H9 (cell line): Measurements from ENCODE around the gene R3HDM4. TPM values are rescaled to one million over a fixed set of nuclear protein-coding genes. Genes with fewer than 3 reads are reported as not detected.

Experiments used
- DNase-seq: peaks from one replicate; pipeline ENCODE4 v3.0.0-alpha.2; 2017
- H2AFZ ChIP-seq: one replicate; pipeline ENCODE4 v1.6.1; 2013; ENCODE audit warnings: mild to moderate bottlenecking, low read length, control low read depth, moderate library complexity
- H2AK5ac ChIP-seq: 2 replicates; pipeline ENCODE4 v1.6.1; 2013; ENCODE audit warnings: low read length, control low read depth, mixed read lengths; ENCODE audit not compliant: insufficient read length
- H2BK120ac ChIP-seq: one replicate; pipeline ENCODE4 v1.6.1; 2013; ENCODE audit warnings: low read depth, mild to moderate bottlenecking, low read length, control low read depth, inconsistent platforms; ENCODE audit not compliant: poor library complexity, severe bottlenecking
- H2BK12ac ChIP-seq: 2 replicates; pipeline ENCODE4 v1.6.1; 2013; ENCODE audit warnings: low read length, control low read depth, mixed read lengths, low read depth; ENCODE audit not compliant: insufficient read length
- H2BK15ac ChIP-seq: 2 replicates; pipeline ENCODE4 v1.6.1; 2013; ENCODE audit warnings: low read depth, low read length, control low read depth
- H2BK20ac ChIP-seq: one replicate; pipeline ENCODE4 v1.6.1; 2013; ENCODE audit warnings: low read depth, mild to moderate bottlenecking, low read length, control low read depth, inconsistent platforms; ENCODE audit not compliant: poor library complexity, severe bottlenecking
- H2BK5ac ChIP-seq: 2 replicates; pipeline ENCODE4 v1.6.1; 2013; ENCODE audit warnings: low read length, control low read depth, mixed read lengths; ENCODE audit not compliant: insufficient read length
- H3K14ac ChIP-seq: 2 replicates; pipeline ENCODE4 v1.6.1; 2013; ENCODE audit warnings: low read length, control low read depth; ENCODE audit not compliant: insufficient read depth
- H3K18ac ChIP-seq: 2 replicates; pipeline ENCODE4 v1.6.1; 2013; ENCODE audit warnings: low read depth, mild to moderate bottlenecking, mixed read lengths, low read length, control low read depth; ENCODE audit not compliant: insufficient read length
- H3K23ac ChIP-seq: 2 replicates; pipeline ENCODE4 v1.6.1; 2013; ENCODE audit warnings: low read length, control low read depth, mixed read lengths, low read depth; ENCODE audit not compliant: insufficient read length
- H3K23me2 ChIP-seq: 2 replicates; pipeline ENCODE4 v1.6.1; 2013; ENCODE audit warnings: low read depth, mild to moderate bottlenecking, mixed read lengths, low read length, control low read depth; ENCODE audit not compliant: insufficient read length, poor library complexity, severe bottlenecking
- H3K27ac ChIP-seq: 2 replicates; pipeline ENCODE4 v1.5.1; 2013; ENCODE audit warnings: low read length, control low read depth, mixed read lengths, low read depth; ENCODE audit not compliant: insufficient read length
- H3K27me3 ChIP-seq: 2 replicates; pipeline ENCODE4 v1.6.1; 2013; ENCODE audit warnings: low read length, control low read depth, inconsistent platforms; ENCODE audit not compliant: insufficient read depth
- H3K4ac ChIP-seq: 2 replicates; pipeline ENCODE4 v1.6.1; 2013; ENCODE audit warnings: low read depth, mild to moderate bottlenecking, control low read depth, inconsistent platforms, low read length, moderate library complexity
- H3K4me1 ChIP-seq: 2 replicates; pipeline ENCODE4 v1.6.1; 2013; ENCODE audit warnings: low read length, control low read depth, inconsistent platforms; ENCODE audit not compliant: insufficient read depth
- H3K4me2 ChIP-seq: 2 replicates; pipeline ENCODE4 v1.6.1; 2013; ENCODE audit warnings: low read length, control low read depth, mixed read lengths; ENCODE audit not compliant: insufficient read length, insufficient read depth
- H3K56ac ChIP-seq: 2 replicates; pipeline ENCODE4 v1.6.1; 2013; ENCODE audit warnings: low read depth, mild to moderate bottlenecking, mixed read lengths, low read length, control low read depth; ENCODE audit not compliant: insufficient read length
- H3K79me1 ChIP-seq: 2 replicates; pipeline ENCODE4 v1.6.1; 2013; ENCODE audit warnings: low read depth, mild to moderate bottlenecking, moderate library complexity, low read length, control low read depth, inconsistent platforms; ENCODE audit not compliant: insufficient read depth, poor library complexity, severe bottlenecking
- H3K79me2 ChIP-seq: 2 replicates; pipeline ENCODE4 v1.6.1; 2013; ENCODE audit warnings: low read length, control low read depth, inconsistent platforms; ENCODE audit not compliant: insufficient read depth
- H3K9ac ChIP-seq: 2 replicates; pipeline ENCODE4 v1.6.1; 2013; ENCODE audit warnings: low read length, control low read depth, mixed read lengths; ENCODE audit not compliant: insufficient read length; ENCODE audit errors: extremely low read depth
- H3K9me3 ChIP-seq: one replicate; pipeline ENCODE4 v1.6.1; 2013; ENCODE audit warnings: low read depth, low read length, inconsistent platforms; ENCODE audit not compliant: control insufficient read depth
- H3T11ph ChIP-seq: one replicate; pipeline ENCODE4 v1.6.1; 2013; ENCODE audit warnings: mild to moderate bottlenecking, low read length, control low read depth, inconsistent platforms
- H4K20me1 ChIP-seq: one replicate; pipeline ENCODE4 v1.6.1; 2013; ENCODE audit not compliant: control insufficient read depth, insufficient read length, insufficient read depth
- H4K5ac ChIP-seq: 2 replicates; pipeline ENCODE4 v1.6.1; 2013; ENCODE audit warnings: low read depth, mild to moderate bottlenecking, mixed read lengths, low read length, control low read depth; ENCODE audit not compliant: insufficient read length
- H4K8ac ChIP-seq: replicated peaks from 2 replicates; pipeline ENCODE4 v1.6.1; 2013; ENCODE audit warnings: low read length, control low read depth, mixed read lengths, low read depth; ENCODE audit not compliant: insufficient read length
- H4K91ac ChIP-seq: 2 replicates; pipeline ENCODE4 v1.6.1; 2013; ENCODE audit warnings: low read depth, mild to moderate bottlenecking, moderate library complexity, mixed read lengths, low read length, control low read depth; ENCODE audit not compliant: insufficient read length
- H3K27ac Mint-ChIP-seq, 3 experiments: 2 replicates in 2 of 3; 3 replicates in 1 of 3; pipeline ENCODE4 v1.8.0; 2020 to 2021; ENCODE audit warnings: mixed read lengths in 3 of 3, mild to moderate bottlenecking in 1 of 3, moderate library complexity in 1 of 3
- H3K27me3 Mint-ChIP-seq: 2 replicates; pipeline ENCODE4 v1.8.0; 2021; ENCODE audit warnings: low read depth, mild to moderate bottlenecking, moderate library complexity, mixed read lengths
- H3K36me3 Mint-ChIP-seq, 3 experiments: 2 replicates in 2 of 3; 3 replicates in 1 of 3; pipeline ENCODE4 v1.8.0; 2020 to 2021; ENCODE audit warnings: low read depth in 3 of 3, mixed read lengths in 3 of 3; ENCODE audit not compliant: insufficient read depth in 1 of 3
- H3K4me1 Mint-ChIP-seq, 2 experiments: 2 replicates each; pipeline ENCODE4 v1.8.0; 2020; ENCODE audit warnings: mixed read lengths in 2 of 2
- H3K4me3 Mint-ChIP-seq, 2 experiments: 2 replicates in 1 of 2; 3 replicates in 1 of 2; pipeline ENCODE4 v1.8.0; 2020 to 2021; ENCODE audit warnings: mild to moderate bottlenecking in 2 of 2, mixed read lengths in 2 of 2, moderate library complexity in 1 of 2
- H3K9me3 Mint-ChIP-seq, 2 experiments: 2 replicates in 1 of 2; 3 replicates in 1 of 2; pipeline ENCODE4 v1.8.0; 2020; ENCODE audit warnings: mild to moderate bottlenecking in 2 of 2, mixed read lengths in 2 of 2, moderate library complexity in 1 of 2
- CTCF ChIP-seq: fragments of 200-600 bp; sonication (generic); conservative IDR thresholded peaks from 3 replicates; pipeline ENCODE4 v1.8.0; 2021; ENCODE audit warnings: antibody characterized with exemption, mild to moderate bottlenecking
- WGBS: extraction: QIAGEN DNeasy Blood & Tissue Kit; methylation state at CpG from one replicate; pipeline ENCODE4 v1.1.7; 2013; ENCODE audit warnings: missing lambda C conversion rate, low lambda C conversion rate, mixed read lengths; ENCODE audit not compliant: insufficient read length; ENCODE audit errors: extremely low coverage; 5-methylcytosine and 5-hydroxymethylcytosine counted together
- total RNA-seq: library from RNA; stranded (reverse); gene quantifications from 2 replicates; pipeline ENCODE4 v1.2.1, GENCODE V29; 2021

R3HDM4 gene
- total RNA-seq, 1 experiment from 2014 or later, result 66.4 TPM

DNA sequence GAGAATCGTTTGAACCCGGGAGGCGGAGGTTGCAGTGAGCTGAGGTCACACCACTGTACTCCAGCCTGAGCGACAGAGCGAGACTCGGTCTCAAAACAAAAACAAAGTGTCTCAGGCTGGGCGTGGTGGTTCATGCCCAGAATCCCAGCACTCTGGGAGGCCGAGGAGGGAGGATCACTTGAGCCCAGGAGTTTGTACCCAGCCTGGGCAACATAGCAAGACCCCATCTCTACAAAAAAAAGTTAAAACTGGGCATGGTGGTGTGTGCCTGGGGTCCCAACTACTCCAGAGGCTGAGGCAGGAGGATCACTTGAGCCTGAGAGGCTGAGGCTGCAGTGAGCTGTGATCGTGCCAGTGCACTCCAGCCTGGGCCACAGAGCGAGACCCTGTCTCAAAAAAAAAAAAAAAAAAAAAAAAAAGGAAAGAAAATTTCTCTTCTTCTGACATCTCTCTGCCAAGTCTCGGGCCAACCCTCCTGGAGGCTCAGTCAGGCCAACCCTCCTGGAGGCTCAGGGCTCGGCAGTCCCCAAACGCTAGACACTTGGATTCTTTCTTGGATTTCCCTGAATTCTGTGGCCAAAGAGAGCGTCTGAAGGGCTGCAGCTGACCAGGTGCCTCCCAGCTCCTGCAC, 39.1 kb upstream of the R3HDM4 start:
- no peak for DNase-seq
- no peaks in the 10 kb centered on the region; the same call in 1 of the 2 replicates for H3K27me3 Mint-ChIP-seq
- no peak overlapping the region; the same call in 1 of the 2 replicates for H3K14ac ChIP-seq
- H3T11ph ChIP-seq, result no peak overlapping the region
- no peak overlapping the region for H2AK5ac ChIP-seq
- no peak overlapping the region for H4K5ac ChIP-seq
- no peak overlapping the region for H3K18ac ChIP-seq
- peak overlapping the region in 1 of 3 experiments; percentile 40; a peak in 2 of 7 replicates for H3K27ac Mint-ChIP-seq
- no peak overlapping the region for H4K91ac ChIP-seq
- H2AFZ ChIP-seq, result no peak overlapping the region
- peaks cover 4% of the 10 kb centered on the region for H4K20me1 ChIP-seq
- no peak overlapping the region for H4K8ac ChIP-seq
- no CpG with 5 or more reads among the region's 14 CpGs for WGBS
- H3K4ac ChIP-seq, result no peak overlapping the region
- H3K23ac ChIP-seq, result no peak overlapping the region
- no peak overlapping the region for H3K4me2 ChIP-seq
- no peaks in the 10 kb centered on the region for H3K9me3 ChIP-seq
- H2BK120ac ChIP-seq, result no peak overlapping the region
- no peak overlapping the region for H3K56ac ChIP-seq
- 0 out of 2 replicates have a peak, but pooled peaks cover 3% of the 10 kb centered on the region for H3K79me2 ChIP-seq
- H2BK5ac ChIP-seq, result no peak overlapping the region
- peaks cover 3% of the 10 kb centered on the region; the same call in 1 of the 2 replicates for H3K4me1 ChIP-seq
- no peak overlapping the region for H2BK15ac ChIP-seq
- H3K36me3 Mint-ChIP-seq, result peaks cover 0 to 6% (median 4%) of the 10 kb centered on the region in 3 experiments; a peak in 4 of 7 replicates
- no peak overlapping the region for H3K27ac ChIP-seq
- no peak overlapping the region for H2BK20ac ChIP-seq
- H2BK12ac ChIP-seq, result no peak overlapping the region
- H3K79me1 ChIP-seq, result peaks cover 3% of the 10 kb centered on the region
- H3K4me1 Mint-ChIP-seq, result peaks cover 4 to 37% of the 10 kb centered on the region in 2 experiments; a peak in 3 of 4 replicates
- H3K23me2 ChIP-seq, result no peaks in the 10 kb centered on the region
- peak overlapping the region in 1 of 2 experiments; percentile 42; a peak in 1 of 5 replicates for H3K4me3 Mint-ChIP-seq
- H3K9ac ChIP-seq, result no peak overlapping the region
- H3K9me3 Mint-ChIP-seq, result no peaks in the 10 kb centered on the region
- no peak for TF ChIP-seq CTCF
- no peaks in the 10 kb centered on the region for H3K27me3 ChIP-seq
